C4-2B (cell line): ENCODE results near the gene ORAI3.

Experiments
- H3K27ac ChIP-seq: fragments of 450-650 bp; 2 replicates; pipeline ENCODE4 v1.5.1; 2017
- ZFX ChIP-seq: fragments of 450-650 bp; IDR thresholded peaks from 2 replicates; pipeline ENCODE4 v1.6.1; 2017
- TF ChIP-seq, protein P1 (sequence below): fragments of 450-650 bp; conservative IDR thresholded peaks from 2 replicates; pipeline ENCODE4 v1.5.1; 2017; ENCODE audit warnings: mild to moderate bottlenecking

The ORAI3 gene

DNA sequence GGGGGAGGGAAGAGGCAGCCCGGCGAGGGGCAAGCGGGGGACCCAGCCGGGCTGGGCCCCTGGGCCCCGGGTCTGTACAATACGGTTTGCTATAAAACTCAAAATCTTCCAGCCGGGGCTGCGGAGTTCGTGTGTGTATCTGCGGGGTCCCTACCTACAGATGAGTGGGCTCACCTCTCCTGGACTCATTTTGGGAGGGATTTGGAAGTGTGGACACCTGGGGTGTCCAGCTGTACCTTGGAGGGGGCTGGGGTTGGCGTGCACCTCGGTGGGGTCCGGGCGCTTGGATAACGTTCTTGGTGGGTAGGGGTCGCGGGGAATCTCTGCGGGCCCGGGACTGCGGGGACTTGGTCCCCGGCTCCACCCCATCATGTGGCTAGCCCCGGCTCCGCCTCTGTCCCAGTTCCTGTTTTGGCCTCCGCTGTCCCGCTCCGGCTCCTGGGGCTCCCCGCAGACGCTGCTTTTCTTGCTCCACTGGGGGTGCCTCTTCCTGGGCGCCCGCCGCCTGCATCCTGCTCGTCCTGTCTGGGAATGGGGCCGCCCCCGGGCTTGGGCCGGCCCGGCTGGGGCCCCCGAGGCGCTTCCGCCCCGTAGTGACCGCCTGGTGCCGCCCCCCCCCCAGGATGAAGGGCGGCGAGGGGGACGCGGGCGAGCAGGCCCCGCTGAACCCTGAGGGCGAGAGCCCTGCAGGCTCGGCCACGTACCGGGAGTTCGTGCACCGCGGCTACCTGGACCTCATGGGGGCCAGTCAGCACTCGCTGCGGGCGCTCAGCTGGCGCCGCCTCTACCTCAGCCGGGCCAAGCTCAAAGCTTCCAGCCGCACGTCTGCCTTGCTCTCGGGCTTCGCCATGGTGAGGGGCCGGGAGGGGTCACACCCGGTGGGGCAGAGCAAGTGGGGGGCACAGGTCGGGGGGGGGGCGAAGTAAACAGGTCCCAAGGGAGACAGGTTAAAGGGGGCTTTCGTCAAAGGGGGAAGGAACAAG, at the start of gene ORAI3:
ORAI3 (plus strand) TSS at position 402 of the 983 bp plus-strand sequence; CDS start at position 624, 222 bp downstream.
- H3K27ac ChIP-seq: peak within 1 kb of the TSS; percentile 74
- TF ChIP-seq, protein P1, sequence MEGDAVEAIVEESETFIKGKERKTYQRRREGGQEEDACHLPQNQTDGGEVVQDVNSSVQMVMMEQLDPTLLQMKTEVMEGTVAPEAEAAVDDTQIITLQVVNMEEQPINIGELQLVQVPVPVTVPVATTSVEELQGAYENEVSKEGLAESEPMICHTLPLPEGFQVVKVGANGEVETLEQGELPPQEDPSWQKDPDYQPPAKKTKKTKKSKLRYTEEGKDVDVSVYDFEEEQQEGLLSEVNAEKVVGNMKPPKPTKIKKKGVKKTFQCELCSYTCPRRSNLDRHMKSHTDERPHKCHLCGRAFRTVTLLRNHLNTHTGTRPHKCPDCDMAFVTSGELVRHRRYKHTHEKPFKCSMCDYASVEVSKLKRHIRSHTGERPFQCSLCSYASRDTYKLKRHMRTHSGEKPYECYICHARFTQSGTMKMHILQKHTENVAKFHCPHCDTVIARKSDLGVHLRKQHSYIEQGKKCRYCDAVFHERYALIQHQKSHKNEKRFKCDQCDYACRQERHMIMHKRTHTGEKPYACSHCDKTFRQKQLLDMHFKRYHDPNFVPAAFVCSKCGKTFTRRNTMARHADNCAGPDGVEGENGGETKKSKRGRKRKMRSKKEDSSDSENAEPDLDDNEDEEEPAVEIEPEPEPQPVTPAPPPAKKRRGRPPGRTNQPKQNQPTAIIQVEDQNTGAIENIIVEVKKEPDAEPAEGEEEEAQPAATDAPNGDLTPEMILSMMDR: no peak
- no peak; the same call in 1 of the 2 replicates for TF ChIP-seq ZFX

DNA sequence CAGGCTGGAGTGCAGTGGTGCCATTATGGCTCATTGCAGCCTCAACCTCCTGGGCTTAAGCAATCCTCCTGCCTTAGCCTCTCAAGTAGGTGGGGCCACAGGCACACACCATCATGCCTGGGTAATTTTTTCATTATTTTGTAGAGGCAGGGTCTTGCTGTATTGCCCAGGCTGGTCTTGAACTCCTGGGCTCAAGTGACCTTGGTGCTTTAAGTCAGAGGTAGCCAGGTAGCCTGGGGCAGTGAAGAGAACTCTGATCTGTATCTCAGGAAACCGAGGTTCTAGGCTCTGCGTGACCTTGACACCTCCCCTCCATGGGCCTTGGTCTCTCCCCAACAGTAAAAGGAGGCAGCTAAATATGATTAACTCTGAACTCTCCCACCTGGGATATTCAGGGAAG, 49.1 kb upstream of the ORAI3 start:
- no peak overlapping the region for H3K27ac ChIP-seq
- TF ChIP-seq ZFX: no peak
- TF ChIP-seq, protein P1: no peak

DNA sequence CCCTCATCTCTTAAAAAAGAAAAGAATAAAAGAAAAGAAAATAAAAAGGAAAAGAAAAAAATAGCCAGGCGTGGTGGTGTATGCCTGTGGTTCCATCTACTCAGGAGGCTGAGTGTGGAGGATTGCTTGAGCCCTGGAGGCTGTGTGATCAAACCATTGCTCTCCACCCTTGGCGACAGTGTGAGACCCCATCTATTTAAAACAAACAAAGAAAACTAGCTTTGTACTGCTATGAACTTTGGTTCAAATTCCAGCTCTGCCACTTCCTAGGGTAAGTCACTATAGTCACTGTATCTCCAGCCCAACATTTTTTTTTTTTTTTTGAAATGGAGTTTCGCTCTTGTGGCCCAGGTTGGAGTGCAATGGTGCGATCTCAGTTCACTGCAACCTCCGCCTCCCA, 48.3 kb upstream of the ORAI3 start:
- TF ChIP-seq, protein P1: no peak
- TF ChIP-seq ZFX: no peak
- H3K27ac ChIP-seq: no peak overlapping the region

DNA sequence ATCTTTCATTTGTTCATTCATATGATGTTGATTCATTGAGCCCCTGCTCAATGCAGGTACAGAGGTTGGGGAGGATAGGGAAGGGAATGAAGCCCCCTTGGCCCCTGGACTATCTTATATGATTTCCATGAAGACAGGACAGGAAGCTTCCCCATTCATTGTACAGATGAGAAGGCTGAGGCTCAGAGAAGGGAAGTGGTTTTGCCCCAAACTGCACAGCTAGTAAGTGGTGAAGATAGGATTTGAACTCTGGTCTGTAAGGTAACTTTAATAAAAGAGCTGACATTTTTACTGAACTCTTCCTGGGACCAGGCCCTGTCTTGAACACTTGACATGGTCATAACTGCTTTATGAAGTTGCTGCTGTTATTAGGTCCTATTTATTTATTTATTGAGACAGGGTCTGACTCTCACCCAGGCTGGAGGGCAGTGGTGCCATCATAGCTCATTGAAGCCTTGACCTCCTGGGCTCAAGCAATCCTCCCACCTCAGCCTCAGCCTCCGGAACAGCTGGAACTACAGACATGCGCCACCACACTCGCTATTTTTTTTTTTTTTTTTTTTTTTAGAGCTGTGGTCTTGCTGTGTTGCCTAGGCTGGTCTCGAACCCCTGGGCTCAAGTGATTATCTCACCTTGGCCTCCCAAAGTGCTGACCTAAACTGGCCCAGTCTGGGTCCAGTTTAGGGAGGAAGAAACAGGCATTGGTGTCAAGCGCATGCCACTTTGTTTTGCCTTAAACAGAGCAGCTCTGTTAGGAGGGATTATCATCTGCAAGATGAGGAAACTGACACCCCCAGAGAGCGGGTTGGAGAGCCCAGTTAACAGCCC, 47.5 kb upstream of the ORAI3 start:
- peak overlapping the region; percentile 73 for H3K27ac ChIP-seq
- TF ChIP-seq, protein P1: no peak
- no peak for TF ChIP-seq ZFX

DNA sequence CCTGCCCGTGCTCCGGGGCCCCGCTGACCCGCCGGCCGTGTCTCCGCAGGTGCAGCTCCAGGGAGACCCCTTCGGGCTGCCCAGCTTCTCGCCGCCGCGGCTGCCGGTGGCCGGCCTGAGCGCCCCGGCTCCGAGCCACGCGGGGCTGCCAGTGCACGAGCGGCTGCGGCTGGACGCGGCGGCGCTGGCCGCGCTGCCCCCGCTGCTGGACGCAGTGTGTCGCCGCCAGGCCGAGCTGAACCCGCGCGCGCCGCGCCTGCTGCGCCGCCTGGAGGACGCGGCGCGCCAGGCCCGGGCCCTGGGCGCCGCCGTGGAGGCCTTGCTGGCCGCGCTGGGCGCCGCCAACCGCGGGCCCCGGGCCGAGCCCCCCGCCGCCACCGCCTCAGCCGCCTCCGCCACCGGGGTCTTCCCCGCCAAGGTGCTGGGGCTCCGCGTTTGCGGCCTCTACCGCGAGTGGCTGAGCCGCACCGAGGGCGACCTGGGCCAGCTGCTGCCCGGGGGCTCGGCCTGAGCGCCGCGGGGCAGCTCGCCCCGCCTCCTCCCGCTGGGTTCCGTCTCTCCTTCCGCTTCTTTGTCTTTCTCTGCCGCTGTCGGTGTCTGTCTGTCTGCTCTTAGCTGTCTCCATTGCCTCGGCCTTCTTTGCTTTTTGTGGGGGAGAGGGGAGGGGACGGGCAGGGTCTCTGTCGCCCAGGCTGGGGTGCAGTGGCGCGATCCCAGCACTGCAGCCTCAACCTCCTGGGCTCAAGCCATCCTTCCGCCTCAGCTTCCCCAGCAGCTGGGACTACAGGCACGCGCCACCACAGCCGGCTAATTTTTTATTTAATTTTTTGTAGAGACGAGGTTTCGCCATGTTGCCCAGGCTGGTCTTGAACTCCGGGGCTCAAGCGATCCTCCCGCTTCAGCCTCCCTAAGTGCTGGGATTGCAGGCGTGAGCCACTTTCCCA, 46.6 kb upstream of the ORAI3 start:
- TF ChIP-seq ZFX: peak; percentile 95
- TF ChIP-seq, protein P1: peak; percentile 92
- peak overlapping the region; percentile 73 for H3K27ac ChIP-seq

DNA sequence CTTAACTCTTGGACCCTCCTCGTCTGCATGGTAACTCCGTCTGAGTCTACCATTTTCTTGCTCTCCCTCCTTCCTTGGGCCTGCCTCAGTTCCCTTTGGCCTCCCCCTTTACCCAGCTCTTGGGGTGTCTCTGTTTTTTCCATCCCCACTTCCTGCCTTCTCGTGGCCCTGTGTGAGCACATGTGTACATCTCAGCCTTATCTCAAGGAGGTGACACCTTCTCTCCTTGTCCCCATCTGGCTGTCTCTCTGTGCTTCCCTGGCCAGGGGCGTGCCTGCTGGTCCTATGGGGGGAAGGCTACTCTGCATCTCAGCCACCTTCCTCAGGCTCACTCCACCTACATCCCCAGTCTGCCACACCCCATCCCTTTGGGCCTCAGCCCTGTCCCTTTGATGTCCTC, 45.9 kb upstream of the ORAI3 start:
- TF ChIP-seq, protein P1: no peak
- H3K27ac ChIP-seq: no peak overlapping the region; the same call in 1 of the 2 replicates
